Prostate gland (tissue), 2 donors: Measurements from ENCODE around the gene NCAM1.

ENCODE experiments used
- CTCF ChIP-seq, 4 experiments: fragments of 200-600 bp in 2 of 4; fragments of 450-650 bp in 2 of 4; sonication (generic) in 2 of 4; IDR thresholded peaks; 1 replicate in 3 of 4; 2 replicates in 1 of 4; pipeline ENCODE4 v1.5.1; 2016 to 2019; ENCODE audit warnings: antibody characterized with exemption in 4 of 4, mild to moderate bottlenecking in 2 of 4, moderate library complexity in 2 of 4
- POLR2A ChIP-seq: fragments of 450-650 bp; IDR thresholded peaks from one replicate; pipeline ENCODE4 v1.6.1; 2016; ENCODE audit warnings: antibody characterized with exemption, mild to moderate bottlenecking

- no peak for TF ChIP-seq POLR2A
- TF ChIP-seq CTCF (IDR thresholded peaks at IDR 0.05) = no peak
Observed at GRCh38 chr11:113026778-113027177, 65.6 kb downstream of the NCAM1 start.
